ENCODE data around the gene WWC1. TPM values are rescaled to one million over a fixed set of nuclear protein-coding genes. Genes with fewer than 3 reads are reported as not detected.

Gene WWC1
- total RNA-seq, 1 experiment from 2014 or later, result 97.7 TPM

GRCh38 chr5:168327451-168327850, 36.0 kb downstream of the WWC1 start:
- H3K27ac ChIP-seq, result peak overlapping the region; percentile 78
- H3K4me3 ChIP-seq, result no peak overlapping the region
- H3K4me1 ChIP-seq (replicated peaks; ENCODE audit: insufficient read depth), result peaks cover 99% of the 10 kb centered on the region
- no peaks in the 10 kb centered on the region for H3K9me3 ChIP-seq (ENCODE audit: insufficient read depth, low read depth)
- no peak overlapping the region for H2AFZ ChIP-seq
- H3K36me3 ChIP-seq (ENCODE audit: low read depth), result no peaks in the 10 kb centered on the region
- 0 out of 2 replicates have a peak, but pooled peaks cover 5% of the 10 kb centered on the region for H4K20me1 ChIP-seq (ENCODE audit: insufficient read depth)
- H3K27me3 ChIP-seq (ENCODE audit: insufficient read depth, low read depth), result no peaks in the 10 kb centered on the region
- TF ChIP-seq CTCF (conservative IDR thresholded peaks at IDR 0.05) (no peak), EZH2 (IDR thresholded peaks at IDR 0.05; ENCODE audit: low read depth) (no peak)
- no peak for DNase-seq
- H3K79me2 ChIP-seq (ENCODE audit: low read depth), result peaks cover 88% of the 10 kb centered on the region
- intact Hi-C loops (cut with micrococcal nuclease; ENCODE audit: unreplicated experiment), result no loop called here
- ChIA-PET CTCF (no interaction called here), POLR2A (ENCODE audit: unreplicated experiment) (no interaction called here)
- peaks cover 81% of the 10 kb centered on the region for H3F3A ChIP-seq (ENCODE audit: insufficient read depth, low read depth)
- no peaks in the 10 kb centered on the region for H3K9me2 ChIP-seq (ENCODE audit: insufficient read depth)
- no TSS peak for BruUV-seq (replicated peaks)
- peak overlapping the region; percentile 76 for H3K4me2 ChIP-seq

GRCh38 chr5:168327994-168328393, 36.5 kb downstream of the WWC1 start:
- H3K27ac ChIP-seq, result peak overlapping the region; percentile 78
- BruUV-seq (replicated peaks), result no TSS peak
- no peaks in the 10 kb centered on the region for H3K9me2 ChIP-seq (ENCODE audit: insufficient read depth)
- H3K36me3 ChIP-seq (ENCODE audit: low read depth), result no peaks in the 10 kb centered on the region
- H4K20me1 ChIP-seq (ENCODE audit: insufficient read depth), result 0 out of 2 replicates have a peak, but pooled peaks cover 5% of the 10 kb centered on the region
- no peak overlapping the region for H3K4me3 ChIP-seq
- CTCF ChIA-PET, result no interaction called here
- TF ChIP-seq CTCF (conservative IDR thresholded peaks at IDR 0.05), result no peak
- TF ChIP-seq EZH2 (IDR thresholded peaks at IDR 0.05; ENCODE audit: low read depth), result no peak
- H3K27me3 ChIP-seq (ENCODE audit: insufficient read depth, low read depth), result no peaks in the 10 kb centered on the region
- peaks cover 88% of the 10 kb centered on the region for H3K79me2 ChIP-seq (ENCODE audit: low read depth)
- intact Hi-C loops (cut with micrococcal nuclease; ENCODE audit: unreplicated experiment), result no loop called here
- no peak overlapping the region for H2AFZ ChIP-seq
- H3K9me3 ChIP-seq (ENCODE audit: insufficient read depth, low read depth), result no peaks in the 10 kb centered on the region
- POLR2A ChIA-PET (ENCODE audit: unreplicated experiment), result no interaction called here
- DNase-seq, result no peak
- peak overlapping the region; percentile 76 for H3K4me2 ChIP-seq
- peaks cover 99% of the 10 kb centered on the region for H3K4me1 ChIP-seq (replicated peaks; ENCODE audit: insufficient read depth)
- peaks cover 84% of the 10 kb centered on the region for H3F3A ChIP-seq (ENCODE audit: insufficient read depth, low read depth)

- POLR2A ChIA-PET (ENCODE audit: unreplicated experiment), result interaction anchor here (0.5 to 0.6 kb wide), 2 partner anchors 36 to 672 kb away, joined by 3 to 5 read pairs; no protein-coding TSS in a partner anchor
- no peaks in the 10 kb centered on the region for H3K27me3 ChIP-seq (ENCODE audit: insufficient read depth, low read depth)
- 0 out of 2 replicates have a peak, but pooled peaks cover 5% of the 10 kb centered on the region for H4K20me1 ChIP-seq (ENCODE audit: insufficient read depth)
- H3K36me3 ChIP-seq (ENCODE audit: low read depth), result no peaks in the 10 kb centered on the region
- H3K9me2 ChIP-seq (ENCODE audit: insufficient read depth), result no peaks in the 10 kb centered on the region
- peak in 1 of 2 experiments; percentile 65 for DNase-seq
- H3K9me3 ChIP-seq (ENCODE audit: insufficient read depth, low read depth), result no peaks in the 10 kb centered on the region
- peaks cover 99% of the 10 kb centered on the region for H3K4me1 ChIP-seq (replicated peaks; ENCODE audit: insufficient read depth)
- CTCF ChIA-PET, result interaction anchor here (0.6 kb wide), 1 partner anchor 28 kb away, joined by 3 read pairs; no protein-coding TSS in a partner anchor
- H3K4me2 ChIP-seq, result peak overlapping the region; percentile 76
- no peak for TF ChIP-seq EZH2 (IDR thresholded peaks at IDR 0.05; ENCODE audit: low read depth)
- TF ChIP-seq CTCF (conservative IDR thresholded peaks at IDR 0.05), result no peak
- BruUV-seq (replicated peaks), result no TSS peak
- peak overlapping the region; percentile 39; the same call in 1 of the 2 replicates for H3K4me3 ChIP-seq
- intact Hi-C loops (cut with micrococcal nuclease; ENCODE audit: unreplicated experiment), result no loop called here
- peak overlapping the region; percentile 78 for H3K27ac ChIP-seq
- H3F3A ChIP-seq (ENCODE audit: insufficient read depth, low read depth), result peaks cover 83% of the 10 kb centered on the region
- peaks cover 88% of the 10 kb centered on the region for H3K79me2 ChIP-seq (ENCODE audit: low read depth)
- no peak overlapping the region for H2AFZ ChIP-seq
Measured at GRCh38 chr5:168328814-168329213, 37.4 kb downstream of the WWC1 start.

Measured in PC-9 (cell line).